CD14-positive monocyte (primary cell): ENCODE measurements around the gene KRTAP10-2. TPM values are rescaled to one million over a fixed set of nuclear protein-coding genes. Genes with fewer than 3 reads are reported as not detected.

ENCODE experiments used
- DNase-seq, 3 donors: peaks; one replicate each; pipeline ENCODE4 v3.0.0-alpha.2; 2011 to 2022
- H2AFZ ChIP-seq: 2 replicates; pipeline ENCODE4 v1.6.0; 2012; ENCODE audit warnings: mild to moderate bottlenecking, low read depth, low read length, inconsistent platforms; ENCODE audit not compliant: insufficient read depth, poor library complexity, severe bottlenecking
- H3K27ac ChIP-seq, 2 donors: 1 replicate in 1 of 2; 2 replicates in 1 of 2; pipeline ENCODE4 v1.5.1; 2012 to 2013; ENCODE audit warnings: low read length in 2 of 2, control low read depth in 1 of 2, inconsistent platforms in 1 of 2, low read depth in 1 of 2, mild to moderate bottlenecking in 1 of 2
- H3K27me3 ChIP-seq, 2 donors: one replicate each; pipeline versions ENCODE4 v1.6.0 to v1.6.1; 2011 to 2013; ENCODE audit warnings: low read length in 2 of 2; ENCODE audit not compliant: control insufficient read depth in 2 of 2, insufficient read depth in 2 of 2
- H3K36me3 ChIP-seq, 2 donors: replicated peaks in 1 of 2; 1 replicate in 1 of 2; 2 replicates in 1 of 2; pipeline versions ENCODE4 v1.5.1 to v1.6.1; 2012 to 2013; ENCODE audit warnings: low read length in 2 of 2, control low read depth in 1 of 2, inconsistent platforms in 1 of 2, mild to moderate bottlenecking in 1 of 2; ENCODE audit not compliant: insufficient read depth in 2 of 2, control insufficient read depth in 1 of 2
- H3K4me1 ChIP-seq, 2 donors: 1 replicate in 1 of 2; 2 replicates in 1 of 2; pipeline versions ENCODE4 v1.5.1 to v1.6.1; 2012 to 2013; ENCODE audit warnings: low read length in 2 of 2, control low read depth in 1 of 2, inconsistent platforms in 1 of 2, mild to moderate bottlenecking in 1 of 2, moderate library complexity in 1 of 2; ENCODE audit not compliant: insufficient read depth in 2 of 2, control insufficient read depth in 1 of 2
- H3K4me2 ChIP-seq: replicated peaks from 2 replicates; pipeline ENCODE3; 2012; ENCODE audit warnings: low read length, moderate library complexity, mild to moderate bottlenecking; ENCODE audit not compliant: poor library complexity, severe bottlenecking; ENCODE audit errors: extremely low read depth
- H3K4me3 ChIP-seq, 3 experiments: fragments of 200-600 bp in 1 of 3; sonication (generic) in 1 of 3; replicated peaks in 1 of 3; 1 replicate in 2 of 3; 2 replicates in 1 of 3; pipeline ENCODE4 v1.5.1; 2011 to 2013; ENCODE audit warnings: low read length in 3 of 3, mild to moderate bottlenecking in 3 of 3, control low read depth in 2 of 3, low read depth in 2 of 3, inconsistent platforms in 1 of 3, moderate library complexity in 1 of 3
- H3K79me2 ChIP-seq: 2 replicates; pipeline ENCODE4 v1.6.0; 2012; ENCODE audit warnings: mild to moderate bottlenecking, control low read depth, inconsistent platforms, low read length, moderate library complexity; ENCODE audit not compliant: insufficient read depth
- H3K9ac ChIP-seq: 2 replicates; pipeline ENCODE4 v1.6.0; 2017; ENCODE audit warnings: low read length, mild to moderate bottlenecking; ENCODE audit not compliant: insufficient read depth, poor library complexity, severe bottlenecking
- H3K9me3 ChIP-seq, 2 donors: replicated peaks in 1 of 2; 1 replicate in 1 of 2; 2 replicates in 1 of 2; pipeline versions ENCODE4 v1.5.1 to v1.6.1; 2012 to 2013; ENCODE audit warnings: low read length in 2 of 2, control low read depth in 1 of 2; ENCODE audit not compliant: control insufficient read depth in 1 of 2, insufficient read depth in 1 of 2
- H4K20me1 ChIP-seq: 2 replicates; pipeline ENCODE4 v1.6.0; 2012; ENCODE audit warnings: mild to moderate bottlenecking, low read length, control low read depth, moderate library complexity; ENCODE audit not compliant: insufficient read depth
- H3K27ac Mint-ChIP-seq, 7 donors: one replicate each; pipeline ENCODE4 v1.8.0; 2020; ENCODE audit warnings: mild to moderate bottlenecking in 7 of 7, mixed read lengths in 7 of 7, moderate library complexity in 6 of 7, inconsistent platforms in 2 of 7
- H3K27me3 Mint-ChIP-seq, 3 donors: one replicate each; pipeline ENCODE4 v1.8.0; 2021 to 2022; ENCODE audit warnings: low read depth in 3 of 3, mild to moderate bottlenecking in 3 of 3, mixed read lengths in 3 of 3, moderate library complexity in 3 of 3, inconsistent platforms in 1 of 3
- H3K36me3 Mint-ChIP-seq, 2 donors: one replicate each; pipeline ENCODE4 v1.8.0; 2020; ENCODE audit warnings: mixed read lengths in 2 of 2, inconsistent platforms in 1 of 2, mild to moderate bottlenecking in 1 of 2
- H3K4me1 Mint-ChIP-seq: one replicate; pipeline ENCODE4 v1.8.0; 2020; ENCODE audit warnings: mild to moderate bottlenecking, mixed read lengths
- H3K4me3 Mint-ChIP-seq, 2 donors: one replicate each; pipeline ENCODE4 v1.8.0; 2020; ENCODE audit warnings: mild to moderate bottlenecking in 2 of 2, mixed read lengths in 2 of 2, moderate library complexity in 1 of 2
- H3K9me3 Mint-ChIP-seq, 7 donors: one replicate each; pipeline ENCODE4 v1.8.0; 2020 to 2022; ENCODE audit warnings: mixed read lengths in 7 of 7, mild to moderate bottlenecking in 6 of 7, moderate library complexity in 6 of 7, inconsistent platforms in 2 of 7
- WGBS: methylation state at CpG from one replicate; pipeline ENCODE4 v1.1.5; 2013; ENCODE audit warnings: missing lambda C conversion rate; ENCODE audit not compliant: insufficient coverage; 5-methylcytosine and 5-hydroxymethylcytosine counted together
- intact Hi-C, 2 donors: fragments of 100-400 bp; cut with micrococcal nuclease; formaldehyde crosslinking; loops; one replicate each; pipeline versions ENCODE4 v1.15.0 to v1.15.1; 2023
- polyA plus RNA-seq, 3 donors: library from polyadenylated mRNA; depleted of rRNA in 1 of 3; unstranded in 2 of 3; stranded (reverse) in 1 of 3; fragments of 300-500 nt in 2 of 3; fragments of >200 nt in 1 of 3; fragmentation: Illumina TruSeq in 2 of 3; gene quantifications; 1 replicate in 2 of 3; 2 replicates in 1 of 3; pipeline ENCODE4 v1.2.3, GENCODE V29; 2012 to 2021
- TF ChIP-seq, protein P1 (sequence below): fragments of 200-600 bp; IDR thresholded peaks from one replicate; pipeline ENCODE4 v1.8.0; 2022; ENCODE audit warnings: antibody characterized with exemption, mild to moderate bottlenecking

The KRTAP10-2 gene
- polyA plus RNA-seq, 3 donors = not detected

- Mint-ChIP-seq H3K36me3 (no peaks in the 10 kb centered on the region), H3K27ac (no peak overlapping the region), H3K27me3 (peaks cover 0 to 17% (median 13%) of the 10 kb centered on the region in 3 donors), H3K4me3 (no peak overlapping the region), H3K4me1 (no peaks in the 10 kb centered on the region), H3K9me3 (peaks cover 0 to 4% (median 0%) of the 10 kb centered on the region in 7 donors)
- Histone ChIP-seq H3K9ac (no peak overlapping the region), H4K20me1 (no peaks in the 10 kb centered on the region), H3K9me3 (no peaks in the 10 kb centered on the region), H3K36me3 (no peaks in the 10 kb centered on the region), H3K79me2 (no peaks in the 10 kb centered on the region), H3K27ac (no peak overlapping the region), H3K4me1 (no peaks in the 10 kb centered on the region), H3K27me3 (no peaks in the 10 kb centered on the region), H3K4me2 (no peak overlapping the region), H2AFZ (no peak overlapping the region), H3K4me3 (no peak overlapping the region)
- no peak for DNase-seq
- TF ChIP-seq, protein P1, sequence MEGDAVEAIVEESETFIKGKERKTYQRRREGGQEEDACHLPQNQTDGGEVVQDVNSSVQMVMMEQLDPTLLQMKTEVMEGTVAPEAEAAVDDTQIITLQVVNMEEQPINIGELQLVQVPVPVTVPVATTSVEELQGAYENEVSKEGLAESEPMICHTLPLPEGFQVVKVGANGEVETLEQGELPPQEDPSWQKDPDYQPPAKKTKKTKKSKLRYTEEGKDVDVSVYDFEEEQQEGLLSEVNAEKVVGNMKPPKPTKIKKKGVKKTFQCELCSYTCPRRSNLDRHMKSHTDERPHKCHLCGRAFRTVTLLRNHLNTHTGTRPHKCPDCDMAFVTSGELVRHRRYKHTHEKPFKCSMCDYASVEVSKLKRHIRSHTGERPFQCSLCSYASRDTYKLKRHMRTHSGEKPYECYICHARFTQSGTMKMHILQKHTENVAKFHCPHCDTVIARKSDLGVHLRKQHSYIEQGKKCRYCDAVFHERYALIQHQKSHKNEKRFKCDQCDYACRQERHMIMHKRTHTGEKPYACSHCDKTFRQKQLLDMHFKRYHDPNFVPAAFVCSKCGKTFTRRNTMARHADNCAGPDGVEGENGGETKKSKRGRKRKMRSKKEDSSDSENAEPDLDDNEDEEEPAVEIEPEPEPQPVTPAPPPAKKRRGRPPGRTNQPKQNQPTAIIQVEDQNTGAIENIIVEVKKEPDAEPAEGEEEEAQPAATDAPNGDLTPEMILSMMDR = no peak
- WGBS = 96% methylated on average over 9 of the region's 21 CpGs
- intact Hi-C loops = no loop called here
Measured at GRCh38 chr21:44533891-44534627, 17.2 kb downstream of the KRTAP10-2 start.

- Mint-ChIP-seq H3K4me1 (no peaks in the 10 kb centered on the region), H3K9me3 (peaks cover 0 to 4% (median 0%) of the 10 kb centered on the region in 7 donors), H3K4me3 (no peak overlapping the region), H3K36me3 (no peaks in the 10 kb centered on the region), H3K27me3 (peaks cover 0 to 17% (median 13%) of the 10 kb centered on the region in 3 donors), H3K27ac (no peak overlapping the region)
- Histone ChIP-seq H3K4me1 (no peaks in the 10 kb centered on the region), H3K9ac (no peak overlapping the region), H3K79me2 (no peaks in the 10 kb centered on the region), H3K9me3 (no peaks in the 10 kb centered on the region), H3K4me3 (no peak overlapping the region), H2AFZ (no peak overlapping the region), H4K20me1 (no peaks in the 10 kb centered on the region), H3K27ac (no peak overlapping the region), H3K36me3 (no peaks in the 10 kb centered on the region), H3K4me2 (no peak overlapping the region), H3K27me3 (no peaks in the 10 kb centered on the region)
- DNase-seq = no peak
- intact Hi-C loops = no loop called here
- TF ChIP-seq, protein P1 = no peak
- WGBS = 95% methylated on average over 36 of the region's 37 CpGs
Measured at GRCh38 chr21:44533121-44533890, 18.0 kb downstream of the KRTAP10-2 start.
